NCI-H1092 treated with DMSO at 0.1 percent for 48 hours (cell line): ENCODE measurements around the gene UBE3D.
"Not testable (repeated sequence)": the region's sequence is repeated elsewhere in the genome, so short reads cannot be mapped to it uniquely, and the experiment has no call there.

Experiments
- DNase-seq: peaks from one replicate; lab custom pipeline; 2025; lab: John Stamatoyannopoulos, UW

Gene UBE3D

DNA sequence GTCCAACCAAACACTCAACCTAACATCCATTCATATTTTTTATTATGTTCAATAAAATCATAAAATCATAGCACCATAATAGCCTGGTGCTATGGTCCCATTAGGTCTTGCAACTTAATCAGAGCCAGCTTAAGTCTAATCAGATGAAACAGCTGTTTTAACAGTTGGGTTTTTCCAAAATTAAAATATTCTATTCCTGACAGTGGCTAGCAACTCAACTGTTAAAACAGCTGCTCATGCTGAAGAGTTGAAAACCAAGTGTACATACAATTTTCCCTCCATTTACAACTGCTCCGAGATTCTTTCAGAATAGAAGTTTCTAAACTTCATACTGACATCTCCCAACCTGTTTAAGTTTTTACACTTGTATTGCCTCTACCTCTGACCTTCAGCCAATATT lies 89.5 kb downstream of the UBE3D start:
- DNase-seq = no peak

DNA sequence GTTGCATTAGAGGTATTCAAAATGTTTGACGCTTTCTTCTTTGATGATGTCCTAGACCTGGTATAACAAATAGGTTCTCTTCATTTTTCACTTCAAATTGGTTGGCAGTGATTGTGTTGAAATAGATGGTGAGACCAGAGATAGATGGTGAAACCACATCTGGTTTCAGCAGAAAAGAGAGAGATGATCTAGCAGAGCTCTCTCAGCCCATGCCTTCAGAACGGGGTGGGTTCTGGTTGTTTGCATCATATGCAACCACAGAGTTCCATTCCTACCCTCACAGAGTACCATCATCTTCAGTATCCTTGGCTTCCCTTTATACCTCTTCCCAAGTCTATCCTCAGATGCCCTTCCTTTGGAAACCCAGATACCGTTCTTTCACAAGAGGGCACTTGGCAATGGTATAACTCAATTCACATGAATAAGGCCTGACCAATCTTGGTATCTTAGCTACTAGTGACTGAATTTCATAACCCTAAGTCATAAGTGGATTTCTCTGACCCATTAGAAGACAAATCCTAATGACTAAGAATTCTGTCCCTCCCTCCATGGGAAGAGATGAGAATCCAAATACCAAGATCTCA lies 93.7 kb downstream of the UBE3D start:
- no peak for DNase-seq

- DNase-seq = no peak
Observed at GRCh38 chr6:82970839-82971238, 94.8 kb downstream of the UBE3D start.

- DNase-seq = no peak
Observed at GRCh38 chr6:82968708-82969107, 96.9 kb downstream of the UBE3D start.

DNA sequence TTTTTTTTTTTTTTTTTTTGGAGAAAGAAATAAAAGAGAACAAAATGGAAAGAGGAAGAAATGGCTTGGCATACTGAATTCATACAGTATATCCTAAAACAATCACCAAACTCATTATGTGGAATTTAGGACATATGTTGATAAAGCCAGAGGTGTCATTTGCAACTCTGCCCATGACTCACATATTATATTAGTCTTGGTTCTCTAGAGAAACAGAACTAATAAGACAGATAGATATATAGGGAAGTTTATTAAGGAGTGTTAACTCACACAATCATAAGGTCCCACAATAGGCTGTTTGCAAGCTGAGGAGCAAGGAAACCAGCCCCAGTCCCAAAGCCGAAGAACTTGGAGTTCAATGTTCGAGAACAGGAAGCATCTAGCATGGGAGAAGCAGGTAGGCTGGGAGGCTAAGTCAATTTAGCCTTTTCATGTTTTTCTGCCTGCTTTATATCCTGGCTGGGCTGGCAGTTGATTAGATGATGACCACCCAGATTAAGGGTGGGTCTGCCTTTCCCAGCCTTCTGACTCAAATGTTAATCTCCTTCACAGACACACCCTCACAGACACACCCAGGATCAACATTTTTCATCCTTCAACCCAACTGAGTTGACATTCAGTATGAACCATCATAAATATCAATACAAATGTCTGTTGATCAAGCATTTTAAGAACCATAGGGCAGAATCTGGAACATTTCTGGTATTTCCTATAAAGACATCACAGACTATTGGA lies 102.3 kb downstream of the UBE3D start:
- no peak for DNase-seq

GRCh38 chr6:82959385-82959941 lies 106.2 kb downstream of the UBE3D start:
- DNase-seq = no peak

DNA sequence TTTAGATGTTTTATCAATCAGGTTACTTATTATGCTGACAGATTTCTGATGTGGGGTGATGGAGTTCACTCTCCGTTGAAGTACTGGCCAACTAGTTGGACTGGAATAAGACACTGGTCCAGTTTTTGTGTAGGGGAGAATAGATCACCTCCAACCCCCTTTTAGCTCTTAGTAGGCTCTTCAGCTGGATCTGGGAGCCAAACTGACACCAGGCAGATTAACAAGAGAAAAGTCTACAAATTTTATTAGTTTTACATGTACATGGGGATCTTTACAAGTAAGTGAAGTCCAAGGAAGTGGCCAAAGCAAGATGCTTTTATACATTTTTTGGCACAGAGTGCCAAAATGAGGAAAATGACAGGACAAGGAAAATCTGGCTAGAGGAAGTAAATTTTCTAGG lies 107.1 kb downstream of the UBE3D start:
- DNase-seq = no peak

GRCh38 chr6:82957868-82958245 lies 107.8 kb downstream of the UBE3D start:
- no peak for DNase-seq

DNA sequence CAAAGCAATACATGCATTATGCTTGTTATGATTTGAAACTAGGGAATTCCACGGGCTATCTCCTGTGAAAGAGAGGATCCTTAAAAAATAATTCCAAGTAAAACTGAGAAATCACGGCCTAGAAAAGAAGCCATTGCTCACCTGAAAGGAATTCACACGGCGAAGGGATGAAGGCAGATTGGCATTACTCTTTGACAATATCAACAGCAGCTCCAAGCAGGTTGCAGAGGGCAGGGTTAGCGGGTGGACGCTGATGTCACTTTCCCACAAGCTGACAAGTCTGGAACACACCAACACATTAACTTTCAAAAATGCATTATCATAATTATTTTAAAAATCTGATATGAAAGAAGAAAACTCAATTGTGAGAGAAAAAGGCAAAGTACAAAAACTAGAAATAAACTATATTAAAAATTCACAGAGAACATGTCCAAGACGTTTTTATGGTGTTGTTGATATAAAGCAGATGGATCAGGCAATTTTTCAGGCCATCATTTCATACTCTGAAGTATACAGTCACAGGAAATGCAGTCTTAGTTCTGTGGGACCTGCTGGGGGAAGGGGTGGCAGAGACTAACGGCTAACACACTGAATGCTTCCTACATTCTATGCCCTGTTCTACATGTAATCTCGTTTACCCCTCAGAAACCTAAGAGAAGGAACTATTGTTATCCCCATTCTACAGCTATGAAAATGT lies 108.3 kb downstream of the UBE3D start:
- DNase-seq = no peak

DNA sequence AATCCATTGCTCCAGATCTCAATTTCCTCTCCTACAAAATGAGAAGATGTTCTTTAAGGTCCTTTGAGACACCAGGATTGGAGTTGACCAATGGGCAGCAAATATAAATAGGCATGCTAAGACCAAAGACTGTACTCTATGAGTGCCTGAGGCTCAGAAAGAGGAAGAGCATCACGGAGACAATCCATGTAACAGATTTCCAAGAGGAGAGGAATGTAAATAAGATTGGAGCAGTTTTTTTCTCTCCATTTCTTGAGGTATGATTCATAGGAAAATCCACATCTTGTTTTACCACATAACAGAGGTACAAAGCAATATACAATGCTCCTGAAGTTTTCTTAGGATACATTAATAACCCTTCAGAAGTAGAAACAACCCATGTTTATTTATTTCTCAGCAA lies 109.8 kb downstream of the UBE3D start:
- DNase-seq = no peak

DNA sequence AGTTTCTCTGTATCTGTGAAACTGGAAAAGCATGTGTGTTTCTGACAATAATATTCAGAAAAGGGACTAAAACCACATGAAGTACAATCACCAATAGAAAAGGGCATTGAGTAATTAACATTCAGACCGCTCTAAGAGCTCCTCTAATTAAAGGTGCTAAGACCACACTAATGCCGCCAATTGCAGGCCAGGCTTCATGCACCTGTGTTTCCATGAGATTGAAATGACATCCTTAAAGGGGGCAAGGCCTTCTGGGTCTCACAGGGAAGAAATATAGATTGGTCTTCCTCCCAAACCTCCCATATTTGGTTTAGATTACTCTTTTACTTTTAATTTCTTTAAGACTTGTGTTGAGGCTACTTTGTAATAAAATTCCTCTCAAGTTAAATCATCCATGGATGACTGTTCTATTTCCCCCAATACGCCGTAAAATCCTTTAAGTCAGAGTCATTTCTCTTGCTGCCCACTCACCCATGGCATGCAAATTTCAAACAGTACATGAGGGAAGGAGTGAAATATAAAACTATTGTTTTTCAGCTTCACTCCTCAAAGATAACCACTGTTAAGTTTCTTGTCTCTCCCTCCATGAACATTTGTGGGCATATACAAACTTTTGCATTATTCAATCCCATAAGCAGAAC lies 110.6 kb downstream of the UBE3D start:
- no peak for DNase-seq

GRCh38 chr6:82954356-82954755 lies 111.3 kb downstream of the UBE3D start:
- no peak for DNase-seq

DNA sequence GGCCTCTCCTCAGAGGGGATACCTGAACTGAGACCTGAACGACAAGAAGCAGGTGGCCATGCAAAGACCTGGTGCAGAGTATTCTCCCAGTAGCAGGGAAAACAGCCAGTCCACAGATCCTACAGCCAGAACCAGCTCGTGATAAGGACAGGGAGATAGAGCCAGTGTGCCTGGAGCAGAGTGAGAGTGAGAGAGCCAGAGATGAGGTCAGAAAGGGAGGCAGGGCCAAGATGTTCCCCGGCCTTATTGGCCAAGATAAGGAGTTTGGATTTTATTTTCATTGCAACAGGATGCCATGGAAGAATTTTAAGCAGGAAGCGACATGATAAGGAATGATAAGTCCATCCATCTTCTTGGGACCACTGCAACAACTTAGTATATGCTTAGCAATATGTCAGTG lies 111.8 kb downstream of the UBE3D start:
- no peak for DNase-seq

GRCh38 chr6:82951935-82952334 lies 113.7 kb downstream of the UBE3D start:
- no peak for DNase-seq

DNA sequence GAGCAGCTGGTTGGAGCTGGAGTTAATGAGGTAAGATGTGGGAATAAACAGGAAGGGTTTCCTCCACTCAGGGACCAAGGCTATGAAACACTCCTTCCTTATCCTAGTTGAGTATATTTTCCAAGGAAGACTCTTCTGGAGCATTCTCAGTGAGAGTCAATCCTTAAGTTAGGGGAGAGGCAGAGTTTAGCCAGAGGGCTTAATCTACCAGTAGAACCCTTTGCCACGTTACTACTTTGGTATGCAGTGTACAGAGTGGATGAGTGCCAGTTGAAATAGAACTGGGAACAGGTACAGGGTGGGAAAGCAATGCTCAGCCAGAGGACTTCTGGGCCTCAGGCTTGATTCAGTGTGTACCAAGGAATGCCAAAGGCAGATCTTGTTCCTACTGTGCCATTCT lies 114.3 kb downstream of the UBE3D start:
- no peak for DNase-seq

GRCh38 chr6:82930915-82931314 lies 134.7 kb downstream of the UBE3D start:
- DNase-seq = not testable (repeated sequence)

GRCh38 chr6:82924799-82925535 lies 140.7 kb downstream of the UBE3D start:
- DNase-seq = no peak

- DNase-seq = no peak
Observed at GRCh38 chr6:82921258-82921657, 144.4 kb downstream of the UBE3D start.

DNA sequence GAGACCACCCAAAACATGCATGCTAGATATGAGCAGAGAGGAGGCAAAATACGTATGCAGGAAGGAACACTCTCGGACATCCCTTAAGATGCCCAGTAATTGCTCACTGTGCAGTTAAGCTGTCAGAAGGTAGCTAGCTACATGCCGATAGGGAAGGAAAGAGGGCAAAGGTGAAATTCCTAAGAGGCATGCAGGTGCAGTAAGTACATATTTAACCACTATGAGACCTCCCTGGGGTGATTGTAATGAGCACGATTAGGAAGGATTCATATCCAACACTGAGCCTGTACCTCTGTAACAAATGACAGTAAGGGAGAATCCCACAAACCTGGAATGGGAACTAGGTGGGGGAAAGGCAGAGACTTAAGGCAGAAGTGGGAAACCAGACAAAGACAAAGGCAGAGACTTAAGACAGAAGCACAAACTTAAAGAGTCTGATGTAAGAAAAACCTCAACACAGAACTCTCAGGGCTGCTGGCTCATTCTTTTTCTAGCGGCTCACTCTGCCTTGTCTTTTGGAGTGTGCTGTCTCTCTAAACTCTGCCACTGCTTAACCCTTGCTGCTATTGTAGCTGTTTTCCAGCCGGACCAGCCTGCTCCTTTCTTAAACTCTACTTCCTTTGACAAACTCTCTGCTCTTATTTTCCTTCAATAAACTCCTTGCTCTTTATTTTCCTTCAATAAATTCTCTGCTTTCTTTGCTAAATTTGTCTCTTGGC lies 148.1 kb downstream of the UBE3D start:
- no peak for DNase-seq

- DNase-seq = no peak
Observed at GRCh38 chr6:82915666-82916065, 150.0 kb downstream of the UBE3D start.

- DNase-seq = no peak
Observed at GRCh38 chr6:82914511-82914910, 151.1 kb downstream of the UBE3D start.
